Adipocyte (in vitro differentiated cells): ENCODE results near the gene URB1.
A peak's percentile ranks its signal among the peaks of the same experiment; 100 is the strongest.

Experiments used
- DNase-seq: peaks from one replicate; pipeline ENCODE4 v3.0.0-alpha.2; 2015; ENCODE audit warnings: low read depth
- H3K27me3 ChIP-seq: replicated peaks from 2 replicates; pipeline ENCODE4 v1.7.0; 2013; ENCODE audit warnings: mild to moderate bottlenecking, low read length, moderate library complexity; ENCODE audit not compliant: control insufficient read depth, insufficient read depth
- H3K36me3 ChIP-seq: 2 replicates; pipeline ENCODE4 v1.7.0; 2013; ENCODE audit warnings: low read length, mild to moderate bottlenecking, moderate library complexity; ENCODE audit not compliant: control insufficient read depth, insufficient read depth, severe bottlenecking
- H3K4me1 ChIP-seq: 2 replicates; pipeline ENCODE4 v1.7.0; 2013; ENCODE audit warnings: mild to moderate bottlenecking, low read length, moderate library complexity; ENCODE audit not compliant: control insufficient read depth, insufficient read depth
- H3K4me3 ChIP-seq: 2 replicates; pipeline ENCODE4 v1.7.0; 2013; ENCODE audit warnings: mild to moderate bottlenecking, low read length, moderate library complexity
- H3K9ac ChIP-seq: 2 replicates; pipeline ENCODE4 v1.7.0; 2013; ENCODE audit warnings: mild to moderate bottlenecking, low read length, moderate library complexity
- H3K9me3 ChIP-seq: 2 replicates; pipeline ENCODE4 v1.7.0; 2013; ENCODE audit warnings: mild to moderate bottlenecking, low read length, moderate library complexity; ENCODE audit not compliant: control insufficient read depth

Gene URB1

DNA sequence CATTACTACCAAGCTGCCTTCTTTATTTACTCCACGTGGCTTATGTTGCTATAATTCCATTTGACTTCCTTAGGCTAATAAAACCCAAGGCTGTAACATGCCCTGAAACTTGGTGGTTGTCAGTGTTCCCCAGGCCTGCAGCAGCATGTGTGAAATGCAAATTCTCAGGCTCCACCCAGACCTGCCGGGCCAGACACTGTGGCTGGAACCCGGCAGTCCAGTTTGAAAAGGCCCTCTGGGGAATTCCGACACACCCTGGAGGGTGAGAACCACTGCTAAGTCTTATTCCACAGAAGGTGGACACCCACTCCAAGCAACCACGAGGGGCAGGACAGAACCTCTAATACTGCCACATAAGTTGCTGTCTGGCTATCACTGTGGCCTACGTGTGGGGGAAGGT is 41.4 kb downstream of the URB1 start:
- Histone ChIP-seq H3K9me3 (no peaks in the 10 kb centered on the region), H3K9ac (no peak overlapping the region), H3K36me3 (peaks cover 100% of the 10 kb centered on the region), H3K27me3 (no peaks in the 10 kb centered on the region), H3K4me3 (no peak overlapping the region), H3K4me1 (peaks cover 13% of the 10 kb centered on the region)
- no peak for DNase-seq

- Histone ChIP-seq H3K9me3 (no peaks in the 10 kb centered on the region), H3K4me3 (no peak overlapping the region), H3K4me1 (peaks cover 9% of the 10 kb centered on the region), H3K27me3 (no peaks in the 10 kb centered on the region), H3K36me3 (peaks cover 100% of the 10 kb centered on the region), H3K9ac (no peak overlapping the region)
- DNase-seq, result no peak
Observed at GRCh38 chr21:32350981-32351380, 41.8 kb downstream of the URB1 start.

DNA sequence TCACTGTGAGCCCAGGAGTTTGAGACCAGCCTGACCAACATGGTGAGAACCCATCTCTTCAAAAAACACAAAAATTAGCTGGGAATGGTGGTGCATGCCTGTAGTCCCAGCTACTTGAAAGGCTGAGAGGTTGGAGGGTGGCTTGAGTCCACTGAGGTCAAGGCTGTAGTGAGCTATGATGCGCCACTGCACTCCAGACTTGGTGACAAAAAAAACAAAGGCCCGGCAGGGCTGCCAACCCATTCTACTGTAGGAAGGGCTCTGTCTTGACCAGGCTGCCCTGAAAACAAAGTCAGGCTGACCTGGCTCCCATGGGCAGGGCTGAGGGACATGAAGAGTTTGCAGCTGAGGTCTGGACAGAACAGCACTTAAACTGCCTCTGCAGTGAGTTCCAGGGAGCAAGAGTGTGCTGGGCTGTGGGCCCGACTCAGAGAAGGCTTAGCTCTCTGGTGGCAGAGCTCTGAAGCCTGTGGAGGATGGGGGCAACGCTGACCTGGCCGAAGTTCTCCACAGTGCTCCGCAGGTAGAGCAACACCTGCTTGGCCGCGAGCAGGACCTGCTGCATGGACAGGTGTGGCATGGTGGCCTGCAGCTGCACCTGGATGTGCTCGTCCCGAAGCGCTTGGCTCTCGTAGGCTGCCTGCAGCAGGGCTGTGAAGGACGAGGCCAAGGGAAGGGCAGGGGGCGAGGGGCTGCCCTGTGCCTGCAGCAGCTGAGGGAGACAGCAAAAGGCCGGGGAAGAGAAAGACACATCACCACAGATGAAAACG is 42.4 kb downstream of the URB1 start:
- no peaks in the 10 kb centered on the region for H3K27me3 ChIP-seq
- no peak for DNase-seq
- H3K9me3 ChIP-seq, result no peaks in the 10 kb centered on the region
- H3K36me3 ChIP-seq, result peaks cover 100% of the 10 kb centered on the region
- H3K4me3 ChIP-seq, result no peak overlapping the region
- H3K9ac ChIP-seq, result no peak overlapping the region
- H3K4me1 ChIP-seq, result peaks cover 8% of the 10 kb centered on the region

DNA sequence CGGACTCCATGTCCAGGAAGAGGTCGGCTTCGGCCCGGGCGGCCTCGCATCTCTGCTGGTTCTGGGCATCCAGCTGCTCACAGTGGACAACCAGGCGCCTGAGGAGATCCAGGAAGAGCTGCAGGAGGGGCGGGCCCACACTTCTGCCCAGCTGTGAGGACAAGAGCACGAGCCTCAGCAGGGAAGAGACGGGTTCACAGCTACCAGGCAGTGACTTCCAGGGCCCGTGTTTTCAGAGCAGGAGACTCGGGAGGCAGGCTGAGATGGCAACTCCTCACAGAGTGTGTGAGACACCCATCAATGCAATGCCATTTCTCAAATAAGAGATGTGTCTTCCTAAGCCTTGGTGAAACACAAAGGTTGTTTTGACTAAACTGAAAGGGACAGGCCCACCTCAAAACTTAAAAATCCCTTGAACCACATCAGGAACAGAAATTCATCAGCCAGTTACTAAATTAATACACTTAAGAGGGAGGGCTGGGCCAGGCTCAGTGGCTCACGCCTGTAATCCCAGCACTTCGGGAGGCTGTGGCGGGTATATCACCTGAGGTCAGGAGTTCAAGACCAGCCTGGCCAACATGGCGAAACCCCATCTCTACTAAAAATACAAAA is 43.4 kb downstream of the URB1 start:
- no peak overlapping the region for H3K4me3 ChIP-seq
- peaks cover 8% of the 10 kb centered on the region for H3K4me1 ChIP-seq
- no peak for DNase-seq
- no peak overlapping the region for H3K9ac ChIP-seq
- H3K27me3 ChIP-seq, result no peaks in the 10 kb centered on the region
- H3K36me3 ChIP-seq, result peaks cover 100% of the 10 kb centered on the region
- peaks cover 3% of the 10 kb centered on the region for H3K9me3 ChIP-seq

DNA sequence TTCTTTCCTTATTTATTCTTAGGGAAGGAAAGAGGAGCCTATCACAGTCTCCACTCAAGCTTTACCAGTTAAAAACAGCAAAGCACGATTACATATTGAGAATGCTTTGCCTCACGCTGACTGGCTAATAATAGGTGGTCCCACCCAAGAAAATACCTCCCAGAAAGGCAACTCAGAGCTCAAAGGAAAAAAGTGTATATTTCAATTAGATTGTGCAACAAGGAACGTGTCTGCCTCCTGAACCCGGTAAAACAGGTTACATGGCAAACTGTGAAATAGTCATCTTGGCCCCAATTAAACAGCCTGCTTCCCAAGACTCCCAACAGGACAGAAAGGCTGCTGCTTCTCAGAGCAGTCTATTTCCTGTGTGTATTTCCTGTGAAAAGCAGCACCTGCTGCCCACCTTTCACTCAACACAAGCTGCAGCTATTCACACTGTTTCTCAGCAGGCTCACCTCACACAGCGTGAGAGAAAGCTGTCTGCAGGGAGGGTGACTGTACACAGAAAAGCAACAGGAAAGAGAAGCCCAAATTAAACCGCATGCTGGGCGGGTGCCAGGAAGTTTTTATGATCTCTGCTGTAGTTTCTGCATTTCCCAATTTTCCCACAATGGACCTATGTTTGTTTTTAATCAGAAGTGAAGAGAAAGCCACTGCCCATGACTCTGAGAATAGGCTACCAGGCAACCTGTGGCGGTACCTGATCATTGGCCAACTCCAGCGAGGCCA is 44.0 kb downstream of the URB1 start:
- Histone ChIP-seq H3K9ac (no peak overlapping the region), H3K9me3 (peaks cover 10% of the 10 kb centered on the region), H3K4me1 (peaks cover 2% of the 10 kb centered on the region), H3K4me3 (no peak overlapping the region), H3K36me3 (peaks cover 100% of the 10 kb centered on the region), H3K27me3 (no peaks in the 10 kb centered on the region)
- no peak for DNase-seq

DNA sequence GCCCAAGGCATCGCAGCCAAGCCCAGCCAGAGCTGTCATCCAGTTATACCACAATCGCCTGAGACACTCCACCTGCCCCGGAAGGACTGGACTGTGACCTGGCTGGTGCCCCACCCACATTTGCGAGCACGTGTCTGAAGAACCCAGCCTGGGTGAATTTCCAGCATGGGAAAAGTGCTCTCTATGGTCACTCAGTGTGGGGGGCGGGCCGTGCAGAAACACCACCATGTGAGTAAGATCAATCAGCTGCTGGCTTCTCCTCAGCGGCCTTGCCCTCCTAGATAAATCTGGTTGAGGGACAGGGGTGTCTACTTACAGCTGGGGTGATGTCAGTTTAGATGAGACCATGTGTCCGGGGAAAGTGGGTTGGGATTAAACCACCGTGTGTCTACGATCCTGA is 44.8 kb downstream of the URB1 start:
- Histone ChIP-seq H3K9me3 (peaks cover 11% of the 10 kb centered on the region), H3K9ac (no peak overlapping the region), H3K36me3 (peaks cover 100% of the 10 kb centered on the region), H3K4me1 (no peaks in the 10 kb centered on the region), H3K27me3 (no peaks in the 10 kb centered on the region), H3K4me3 (no peak overlapping the region)
- DNase-seq, result no peak

- DNase-seq, result no peak
- H3K9ac ChIP-seq, result no peak overlapping the region
- H3K4me3 ChIP-seq, result no peak overlapping the region
- H3K27me3 ChIP-seq, result no peaks in the 10 kb centered on the region
- H3K4me1 ChIP-seq, result no peaks in the 10 kb centered on the region
- H3K36me3 ChIP-seq, result peaks cover 100% of the 10 kb centered on the region
- peaks cover 11% of the 10 kb centered on the region for H3K9me3 ChIP-seq
Observed at GRCh38 chr21:32347351-32347750, 45.5 kb downstream of the URB1 start.

- no peak for DNase-seq
- Histone ChIP-seq H3K36me3 (peaks cover 100% of the 10 kb centered on the region), H3K4me1 (peaks cover 3% of the 10 kb centered on the region)
Observed at GRCh38 chr21:32346951-32347350, 45.9 kb downstream of the URB1 start.

GRCh38 chr21:32340863-32341848 is 51.7 kb downstream of the URB1 start:
- H3K27me3 ChIP-seq, result no peaks in the 10 kb centered on the region
- DNase-seq, result no peak
- no peak overlapping the region for H3K4me3 ChIP-seq
- H3K4me1 ChIP-seq, result peaks cover 14% of the 10 kb centered on the region
- H3K9ac ChIP-seq, result peak overlapping the region; percentile 10
- peaks cover 11% of the 10 kb centered on the region for H3K9me3 ChIP-seq
- H3K36me3 ChIP-seq, result peaks cover 99% of the 10 kb centered on the region

More at GRCh38 chr21:32346951-32347350, 45.9 kb downstream of the URB1 start:
- Histone ChIP-seq H3K9ac (no peak overlapping the region), H3K9me3 (peaks cover 11% of the 10 kb centered on the region), H3K4me3 (no peak overlapping the region), H3K27me3 (no peaks in the 10 kb centered on the region)

- no peak for DNase-seq
- peaks cover 99% of the 10 kb centered on the region for H3K36me3 ChIP-seq
- H3K4me3 ChIP-seq, result no peak overlapping the region
- H3K27me3 ChIP-seq, result no peaks in the 10 kb centered on the region
- no peaks in the 10 kb centered on the region for H3K9me3 ChIP-seq
- H3K9ac ChIP-seq, result no peak overlapping the region
- peaks cover 14% of the 10 kb centered on the region for H3K4me1 ChIP-seq
Observed at GRCh38 chr21:32338209-32338921, 54.4 kb downstream of the URB1 start.
